IMR-90 (cell line): ENCODE results near the gene DUSP22. TPM values are rescaled to one million over a fixed set of nuclear protein-coding genes. Genes with fewer than 3 reads are reported as not detected.

ENCODE experiments used
- ATAC-seq: fragments of 200-7000 bp; cut with Tn5 transposase; 2 replicates; pipeline ENCODE4 v1.9.1; 2020; ENCODE audit warnings: low read depth, mild to moderate bottlenecking, moderate library complexity
- BruUV-seq: library from RNA; stranded (reverse); fragments of 400-500 nt; replicated peaks from 2 replicates; lab custom pipeline; 2021; lab: Mats Ljungman, UMichigan
- CTCF ChIA-PET: fragments of 300-600 bp; formaldehyde crosslinking; extraction: SDS; loops from one replicate; lab custom pipeline; 2021; ENCODE audit warnings: antibody characterized with exemption; lab: Yijun Ruan, JAX
- POLR2A ChIA-PET: fragments of 300-600 bp; sonication (Branson Sonifier 250); formaldehyde crosslinking; loops from one replicate; lab custom pipeline; 2022; ENCODE audit warnings: antibody characterized with exemption; ENCODE audit not compliant: unreplicated experiment; lab: Charles Lee
- DNase-seq: peaks from one replicate; pipeline ENCODE4 v3.0.0; 2013
- H2AFZ ChIP-seq: replicated peaks from 2 replicates; pipeline ENCODE3; 2013; ENCODE audit warnings: low read length, mild to moderate bottlenecking; ENCODE audit not compliant: poor library complexity
- H2AK5ac ChIP-seq: 2 replicates; pipeline ENCODE4 v1.6.1; 2013; ENCODE audit warnings: low read depth, low read length, inconsistent platforms
- H2AK9ac ChIP-seq: replicated peaks from 2 replicates; pipeline ENCODE3; 2013; ENCODE audit warnings: mild to moderate bottlenecking, low read depth, low read length, moderate library complexity; ENCODE audit not compliant: poor library complexity
- H2BK120ac ChIP-seq: 2 replicates; pipeline ENCODE4 v1.6.1; 2013; ENCODE audit warnings: low read depth, low read length, inconsistent platforms
- H2BK15ac ChIP-seq: 3 replicates; pipeline ENCODE4 v1.6.1; 2013; ENCODE audit warnings: low read depth, low read length, inconsistent platforms
- H2BK20ac ChIP-seq: 2 replicates; pipeline ENCODE4 v1.6.1; 2013; ENCODE audit warnings: low read depth, mild to moderate bottlenecking, inconsistent platforms, low read length, moderate library complexity
- H2BK5ac ChIP-seq: 2 replicates; pipeline ENCODE4 v1.6.1; 2013; ENCODE audit warnings: mild to moderate bottlenecking, low read depth, low read length, inconsistent platforms; ENCODE audit not compliant: poor library complexity, severe bottlenecking
- H3K14ac ChIP-seq: replicated peaks from 2 replicates; pipeline ENCODE4 v1.6.1; 2013; ENCODE audit warnings: low read depth, low read length, inconsistent platforms
- H3K18ac ChIP-seq: 2 replicates; pipeline ENCODE4 v1.6.1; 2013; ENCODE audit warnings: low read depth, low read length, control low read depth
- H3K23ac ChIP-seq: 2 replicates; pipeline ENCODE4 v1.6.1; 2013; ENCODE audit warnings: low read depth, low read length, inconsistent platforms
- H3K27ac ChIP-seq: 2 replicates; pipeline ENCODE4 v1.5.1; 2013; ENCODE audit warnings: mild to moderate bottlenecking, control low read depth, low read length; ENCODE audit not compliant: insufficient read depth
- H3K27me3 ChIP-seq: 2 replicates; pipeline ENCODE4 v1.6.1; 2013; ENCODE audit warnings: low read length; ENCODE audit not compliant: control insufficient read depth, insufficient read depth
- H3K36me3 ChIP-seq: 2 replicates; pipeline ENCODE4 v1.6.1; 2013; ENCODE audit warnings: low read length, mixed read lengths; ENCODE audit not compliant: control insufficient read depth, insufficient read depth
- H3K4ac ChIP-seq: 2 replicates; pipeline ENCODE4 v1.6.1; 2013; ENCODE audit warnings: low read depth, low read length, inconsistent platforms
- H3K4me1 ChIP-seq: 2 replicates; pipeline ENCODE4 v1.6.1; 2013; ENCODE audit warnings: low read length, mixed read lengths; ENCODE audit not compliant: control insufficient read depth, insufficient read depth
- H3K4me2 ChIP-seq: 2 replicates; pipeline ENCODE4 v1.6.1; 2013; ENCODE audit warnings: low read depth, mild to moderate bottlenecking, control low read depth, low read length, moderate library complexity
- H3K4me3 ChIP-seq: 2 replicates; pipeline ENCODE4 v1.5.1; 2013; ENCODE audit warnings: low read depth, mild to moderate bottlenecking, control low read depth, low read length, moderate library complexity; ENCODE audit not compliant: insufficient read depth
- H3K56ac ChIP-seq: 2 replicates; pipeline ENCODE4 v1.6.1; 2013; ENCODE audit warnings: low read length, inconsistent platforms; ENCODE audit not compliant: insufficient read depth; ENCODE audit errors: extremely low read depth
- H3K79me1 ChIP-seq, 2 experiments: 2 replicates each; pipeline ENCODE4 v1.6.1; 2013; ENCODE audit warnings: low read length in 2 of 2, inconsistent platforms in 1 of 2, low read depth in 1 of 2
- H3K9ac ChIP-seq: 2 replicates; pipeline ENCODE4 v1.6.1; 2013; ENCODE audit warnings: low read depth, low read length, control low read depth
- H3K9me1 ChIP-seq: 2 replicates; pipeline ENCODE4 v1.6.1; 2013; ENCODE audit warnings: low read length, inconsistent platforms; ENCODE audit not compliant: insufficient read depth
- H3K9me3 ChIP-seq: 2 replicates; pipeline ENCODE4 v1.6.1; 2013; ENCODE audit warnings: low read length; ENCODE audit not compliant: control insufficient read depth, insufficient read depth
- H4K20me1 ChIP-seq: 2 replicates; pipeline ENCODE4 v1.6.1; 2013; ENCODE audit warnings: low read length, inconsistent platforms; ENCODE audit not compliant: insufficient read depth
- H4K5ac ChIP-seq: 2 replicates; pipeline ENCODE4 v1.6.1; 2013; ENCODE audit warnings: mild to moderate bottlenecking, low read depth, low read length, control low read depth
- H4K8ac ChIP-seq, 2 experiments: 2 replicates each; pipeline ENCODE4 v1.6.1; 2013; ENCODE audit warnings: low read depth in 2 of 2, low read length in 2 of 2, control low read depth in 1 of 2, inconsistent platforms in 1 of 2
- H4K91ac ChIP-seq: 2 replicates; pipeline ENCODE4 v1.6.1; 2013; ENCODE audit warnings: low read depth, low read length, inconsistent platforms; ENCODE audit not compliant: insufficient read depth
- BHLHE40 ChIP-seq: fragments of 150-350 bp; IDR thresholded peaks from 2 replicates; pipeline ENCODE4 v1.6.1; 2016; ENCODE audit warnings: mild to moderate bottlenecking, low read depth, low read length
- CEBPB ChIP-seq: IDR thresholded peaks from 2 replicates; pipeline ENCODE4 v1.6.1; 2012; ENCODE audit warnings: low read depth, low read length, improper control_type of control experiment
- ELK1 ChIP-seq: fragments of 150-350 bp; IDR thresholded peaks from 2 replicates; pipeline ENCODE4 v1.6.1; 2016; ENCODE audit warnings: low read depth, mild to moderate bottlenecking, low read length, moderate library complexity, borderline replicate concordance
- FOS ChIP-seq: fragments of 150-350 bp; IDR thresholded peaks from 2 replicates; pipeline ENCODE4 v1.6.1; 2016; ENCODE audit warnings: low read depth, low read length
- MAZ ChIP-seq: IDR thresholded peaks from 2 replicates; pipeline ENCODE4 v1.6.1; 2012; ENCODE audit warnings: low read depth, mild to moderate bottlenecking, low read length, improper control_type of control experiment, moderate library complexity, borderline replicate concordance
- MXI1 ChIP-seq: IDR thresholded peaks from 2 replicates; pipeline ENCODE4 v1.6.1; 2012; ENCODE audit warnings: low read depth, mild to moderate bottlenecking, low read length, moderate library complexity, borderline replicate concordance
- NFE2L2 ChIP-seq: fragments of 150-350 bp; IDR thresholded peaks from 2 replicates; pipeline ENCODE4 v1.6.1; 2016; ENCODE audit warnings: low read depth, mild to moderate bottlenecking, low read length
- POLR2A ChIP-seq: IDR thresholded peaks from 2 replicates; pipeline ENCODE4 v1.6.1; 2012; ENCODE audit warnings: mild to moderate bottlenecking, low read depth, low read length
- RAD21 ChIP-seq: IDR thresholded peaks from 2 replicates; pipeline ENCODE4 v1.6.1; 2012; ENCODE audit warnings: low read length, improper control_type of control experiment
- RCOR1 ChIP-seq: IDR thresholded peaks from 2 replicates; pipeline ENCODE4 v1.6.1; 2012; ENCODE audit warnings: mild to moderate bottlenecking, low read length, improper control_type of control experiment; ENCODE audit not compliant: insufficient replicate concordance
- RFX5 ChIP-seq: IDR thresholded peaks from 2 replicates; pipeline ENCODE4 v1.8.0; 2012; ENCODE audit warnings: low read depth, mild to moderate bottlenecking, low read length, moderate library complexity
- SMC3 ChIP-seq: fragments of 150-350 bp; IDR thresholded peaks from 2 replicates; pipeline ENCODE4 v1.6.1; 2016; ENCODE audit warnings: low read depth, mild to moderate bottlenecking, antibody characterized with exemption, low read length, moderate library complexity
- USF2 ChIP-seq: fragments of 150-350 bp; IDR thresholded peaks from 2 replicates; pipeline ENCODE4 v1.6.1; 2017; ENCODE audit warnings: mild to moderate bottlenecking, antibody characterized with exemption, low read length, low read depth
- WGBS, 2 experiments: methylation state at CpG; one replicate each; pipeline versions ENCODE4 v1.1.5 to v1.1.7; 2013; ENCODE audit warnings: missing lambda C conversion rate in 2 of 2; ENCODE audit not compliant: insufficient read length in 1 of 2; ENCODE audit errors: extremely low coverage in 2 of 2; 5-methylcytosine and 5-hydroxymethylcytosine counted together
- dilution Hi-C: fragments of 300-500 bp; cut with HindIII; formaldehyde crosslinking; loops from one replicate; pipeline ENCODE4 v1.14.3; 2018; ENCODE audit warnings: low sequenced_read_pairs; ENCODE audit not compliant: unreplicated experiment
- in situ Hi-C: fragments of 300-500 bp; cut with MboI; formaldehyde crosslinking; loops from 3 replicates; pipeline ENCODE4 v1.14.3; 2019; ENCODE audit warnings: low sequenced_read_pairs, inconsistent platforms, mixed read lengths
- intact Hi-C: fragments of 100-400 bp; cut with micrococcal nuclease; formaldehyde crosslinking; loops from 2 replicates; pipeline ENCODE4 v1.10.0; 2022
- polyA plus RNA-seq, 3 experiments: library from polyadenylated mRNA; depleted of rRNA; stranded (reverse); fragments of >200 nt; gene quantifications; 2 replicates each; pipeline ENCODE4 v1.2.3, GENCODE V29; 2012; ENCODE audit warnings: low replicate concordance in 1 of 3
- total RNA-seq: library from RNA; depleted of rRNA; stranded (reverse); fragments of >200 nt; gene quantifications from 2 replicates; pipeline ENCODE4 v1.2.3, GENCODE V29; 2012

Gene DUSP22
- total and polyA plus RNA-seq, 2 of the 4 experiments (the other 2 are of a cell fraction): 7.1 to 8.2 TPM

- Histone ChIP-seq H2BK20ac (no peak overlapping the region), H3K18ac (no peak overlapping the region), H3K4ac (no peak overlapping the region), H3K27ac (no peak overlapping the region), H2BK120ac (no peak overlapping the region), H3K4me3 (no peak overlapping the region), H3K4me2 (no peak overlapping the region), H3K27me3 (no peaks in the 10 kb centered on the region), H2BK15ac (no peak overlapping the region), H3K36me3 (no peaks in the 10 kb centered on the region; the same call in 1 of the 2 replicates), H3K9me1 (no peaks in the 10 kb centered on the region; the same call in 1 of the 2 replicates), H4K20me1 (no peaks in the 10 kb centered on the region; the same call in 1 of the 2 replicates), H3K79me1 (no peaks in the 10 kb centered on the region), H4K5ac (no peak overlapping the region), H3K4me1 (no peaks in the 10 kb centered on the region), H3K23ac (no peak overlapping the region), H2BK5ac (no peak overlapping the region), H3K56ac (no peak overlapping the region), H3K14ac (no peak overlapping the region), H4K91ac (no peak overlapping the region), H2AFZ (no peak overlapping the region), H2AK5ac (no peak overlapping the region), H4K8ac (no peak overlapping the region), H3K9ac (no peak overlapping the region), H2AK9ac (peak overlapping the region; percentile 47), H3K9me3 (peaks cover 3% of the 10 kb centered on the region; the same call in 1 of the 2 replicates)
- no TSS peak for BruUV-seq
- TF ChIP-seq SMC3 (no peak), MXI1 (no peak), USF2 (no peak), RAD21 (no peak), RCOR1 (no peak), NFE2L2 (no peak), RFX5 (no peak), BHLHE40 (no peak), POLR2A (no peak), FOS (no peak), MAZ (no peak), ELK1 (no peak), CEBPB (no peak)
- DNase-seq: no peak
- intact Hi-C loops (no loop called here), in situ Hi-C loops (no loop called here), dilution Hi-C loops (no loop called here)
- 62% methylated on average over 6 of the region's 20 CpGs; no CpG with 5 or more reads in 1 of the 2 experiments for WGBS, 2 experiments
- ATAC-seq: no peak
- POLR2A ChIA-PET: no interaction called here
- CTCF ChIA-PET: interaction anchor here (0.9 to 1.2 kb wide), 2 partner anchors 11 to 13 kb away, joined by 3 to 5 read pairs; no protein-coding TSS in a partner anchor
Measured at GRCh38 chr6:343960-344815, 51.9 kb downstream of the DUSP22 start.
